Glutamatergic neuron (in vitro differentiated cells): ENCODE results near the gene TXNDC12. TPM values are rescaled to one million over a fixed set of nuclear protein-coding genes. Genes with fewer than 3 reads are reported as not detected.
"Not testable (repeated sequence)": the region's sequence is repeated elsewhere in the genome, so short reads cannot be mapped to it uniquely, and the experiment has no call there.

Source experiments
- DNase-seq: peaks from one replicate; pipeline ENCODE4 v3.0.0; 2022
- H3K27ac Mint-ChIP-seq: one replicate; pipeline ENCODE4 v1.8.0; 2020; ENCODE audit warnings: mild to moderate bottlenecking, mixed read lengths, inconsistent platforms; ENCODE audit not compliant: unreplicated experiment
- H3K27me3 Mint-ChIP-seq: one replicate; pipeline ENCODE4 v1.8.0; 2020; ENCODE audit warnings: mild to moderate bottlenecking, moderate library complexity, mixed read lengths, inconsistent platforms; ENCODE audit not compliant: unreplicated experiment
- H3K36me3 Mint-ChIP-seq: one replicate; pipeline ENCODE4 v1.8.0; 2020; ENCODE audit warnings: mild to moderate bottlenecking, mixed read lengths, inconsistent platforms; ENCODE audit not compliant: unreplicated experiment
- H3K4me1 Mint-ChIP-seq: one replicate; pipeline ENCODE4 v1.8.0; 2020; ENCODE audit warnings: mild to moderate bottlenecking, low read depth, mixed read lengths, inconsistent platforms; ENCODE audit not compliant: unreplicated experiment
- H3K4me3 Mint-ChIP-seq: one replicate; pipeline ENCODE4 v1.8.0; 2020; ENCODE audit warnings: mild to moderate bottlenecking, mixed read lengths, inconsistent platforms; ENCODE audit not compliant: unreplicated experiment
- H3K9me3 Mint-ChIP-seq: one replicate; pipeline ENCODE4 v1.8.0; 2020; ENCODE audit warnings: mild to moderate bottlenecking, moderate library complexity, mixed read lengths, inconsistent platforms; ENCODE audit not compliant: unreplicated experiment
- total RNA-seq: library from RNA; stranded (reverse); fragmentation: NEBNext Ultra II Directional; extraction: Animal tissue kit (Norgen Biotek cat#: 25700); gene quantifications from one replicate; pipeline ENCODE4 v1.2.1, GENCODE V29; 2021; ENCODE audit not compliant: unreplicated experiment
- TF ChIP-seq, protein P1 (sequence below): fragments of 200-600 bp; sonication (generic); IDR thresholded peaks from one replicate; pipeline ENCODE4 v1.5.0; 2021; ENCODE audit not compliant: partially characterized antibody, unreplicated experiment

The TXNDC12 gene
- total RNA-seq, 1 donor from 2014 or later: 27.2 TPM

DNA sequence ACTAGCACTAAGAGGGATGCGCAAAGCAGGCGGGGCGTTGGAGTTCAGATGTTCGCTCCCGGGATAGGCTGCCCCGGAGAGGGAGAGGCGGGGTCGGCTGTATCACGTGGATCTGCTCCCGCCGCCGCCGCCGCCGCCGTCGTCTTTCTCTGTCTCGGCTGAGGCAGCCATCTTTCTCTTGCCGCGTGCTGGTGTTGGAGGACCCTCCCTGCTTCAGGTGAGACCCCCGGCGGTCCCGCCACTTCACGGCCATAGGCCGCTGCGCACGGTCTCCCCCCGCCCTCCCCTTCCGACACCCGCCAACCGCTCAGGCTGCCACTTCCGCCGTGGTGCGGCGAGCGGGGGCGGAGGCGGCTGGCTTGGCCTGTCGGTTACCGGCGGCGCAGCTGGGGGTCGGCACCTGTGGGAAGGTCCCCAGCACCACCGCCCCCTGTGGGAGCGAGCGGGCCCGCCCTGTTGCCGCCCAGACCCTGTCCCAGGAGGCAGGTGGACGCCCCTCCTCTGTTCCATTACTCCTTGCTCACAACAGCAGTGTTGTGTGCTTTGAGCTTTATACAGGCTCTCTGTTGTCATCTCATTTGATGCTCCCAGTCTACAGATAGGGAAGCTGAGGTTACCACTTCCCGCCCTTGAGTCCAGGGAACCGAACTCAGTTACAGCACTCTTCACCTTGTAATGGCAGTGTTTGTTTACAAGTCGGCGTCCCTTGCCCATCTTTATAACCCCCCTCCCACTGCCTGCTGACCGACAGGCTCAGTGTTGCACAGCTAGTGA, 1.4 kb upstream of the TXNDC12 start, which contains the start of gene BTF3L4:
TSS of gene BTF3L4 (plus strand) at position 133 of the 774 bp plus-strand sequence. CDS start 3,553 bp downstream, outside the sequence.
- H3K4me1 Mint-ChIP-seq: peaks cover 16% of the 10 kb centered on the region
- H3K27ac Mint-ChIP-seq: peak within 1 kb of the TSS; percentile 100
- peak within 1 kb of the TSS; percentile 97 for H3K4me3 Mint-ChIP-seq
- peaks cover 6% of the 10 kb centered on the region for H3K27me3 Mint-ChIP-seq
- peak; percentile 96 for DNase-seq
- H3K9me3 Mint-ChIP-seq: peaks cover 17% of the 10 kb centered on the region
- TF ChIP-seq, protein P1, sequence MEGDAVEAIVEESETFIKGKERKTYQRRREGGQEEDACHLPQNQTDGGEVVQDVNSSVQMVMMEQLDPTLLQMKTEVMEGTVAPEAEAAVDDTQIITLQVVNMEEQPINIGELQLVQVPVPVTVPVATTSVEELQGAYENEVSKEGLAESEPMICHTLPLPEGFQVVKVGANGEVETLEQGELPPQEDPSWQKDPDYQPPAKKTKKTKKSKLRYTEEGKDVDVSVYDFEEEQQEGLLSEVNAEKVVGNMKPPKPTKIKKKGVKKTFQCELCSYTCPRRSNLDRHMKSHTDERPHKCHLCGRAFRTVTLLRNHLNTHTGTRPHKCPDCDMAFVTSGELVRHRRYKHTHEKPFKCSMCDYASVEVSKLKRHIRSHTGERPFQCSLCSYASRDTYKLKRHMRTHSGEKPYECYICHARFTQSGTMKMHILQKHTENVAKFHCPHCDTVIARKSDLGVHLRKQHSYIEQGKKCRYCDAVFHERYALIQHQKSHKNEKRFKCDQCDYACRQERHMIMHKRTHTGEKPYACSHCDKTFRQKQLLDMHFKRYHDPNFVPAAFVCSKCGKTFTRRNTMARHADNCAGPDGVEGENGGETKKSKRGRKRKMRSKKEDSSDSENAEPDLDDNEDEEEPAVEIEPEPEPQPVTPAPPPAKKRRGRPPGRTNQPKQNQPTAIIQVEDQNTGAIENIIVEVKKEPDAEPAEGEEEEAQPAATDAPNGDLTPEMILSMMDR: peak; percentile 30
- no peaks in the 10 kb centered on the region for H3K36me3 Mint-ChIP-seq

DNA sequence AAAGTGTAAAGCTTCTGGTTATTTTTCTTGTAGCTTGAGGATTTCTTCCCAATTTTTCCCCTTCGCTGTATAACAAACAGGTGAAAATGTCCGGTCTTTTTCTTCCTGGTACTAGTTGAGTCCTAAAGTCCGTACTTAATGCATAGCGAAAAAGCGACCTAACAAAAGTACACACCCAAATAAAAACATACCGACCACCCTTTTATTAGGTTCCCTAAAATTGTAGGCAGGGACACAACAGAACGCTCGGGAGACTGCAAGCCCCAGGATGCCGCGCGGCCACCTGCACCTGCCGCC, 823 bp upstream of the TXNDC12 start:
- Mint-ChIP-seq H3K9me3 (peaks cover 17% of the 10 kb centered on the region), H3K4me3 (peak overlapping the region; percentile 95), H3K36me3 (no peaks in the 10 kb centered on the region), H3K27ac (peak overlapping the region; percentile 100), H3K27me3 (peaks cover 6% of the 10 kb centered on the region), H3K4me1 (peaks cover 16% of the 10 kb centered on the region)
- no peak for DNase-seq
- TF ChIP-seq, protein P1: no peak

DNA sequence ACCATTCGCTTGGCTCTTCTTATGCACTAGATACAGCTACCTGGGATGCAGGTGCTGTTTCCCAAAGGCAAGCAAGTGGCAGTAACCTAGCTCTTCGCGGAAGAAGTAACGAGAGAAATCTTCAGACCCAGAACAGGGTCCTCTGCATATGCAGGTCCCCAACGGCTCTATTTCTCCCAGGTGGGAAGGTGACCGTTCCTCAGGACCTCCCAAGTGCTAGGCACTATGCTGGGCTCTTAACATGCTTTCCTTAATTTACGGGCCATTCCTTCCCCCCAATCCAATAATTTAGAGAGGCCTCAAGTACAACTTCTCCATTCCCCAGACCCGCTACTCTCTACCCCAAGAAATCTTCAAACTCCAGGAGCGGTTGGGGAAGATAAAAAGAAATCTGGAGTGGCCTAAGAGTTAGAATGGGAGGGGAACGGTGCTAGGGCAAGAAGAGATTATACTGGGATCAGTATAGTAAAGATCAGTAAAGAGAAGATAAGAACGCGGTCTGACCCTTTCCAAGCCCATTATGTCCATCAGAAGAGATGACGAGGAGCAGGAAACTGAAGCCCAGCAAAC, 410 bp downstream of the TXNDC12 start:
- H3K27ac Mint-ChIP-seq: peak overlapping the region; percentile 100
- H3K4me1 Mint-ChIP-seq: peaks cover 16% of the 10 kb centered on the region
- no peak for DNase-seq
- TF ChIP-seq, protein P1: no peak
- H3K9me3 Mint-ChIP-seq: peaks cover 17% of the 10 kb centered on the region
- H3K27me3 Mint-ChIP-seq: peaks cover 6% of the 10 kb centered on the region
- no peaks in the 10 kb centered on the region for H3K36me3 Mint-ChIP-seq
- H3K4me3 Mint-ChIP-seq: peak overlapping the region; percentile 95

DNA sequence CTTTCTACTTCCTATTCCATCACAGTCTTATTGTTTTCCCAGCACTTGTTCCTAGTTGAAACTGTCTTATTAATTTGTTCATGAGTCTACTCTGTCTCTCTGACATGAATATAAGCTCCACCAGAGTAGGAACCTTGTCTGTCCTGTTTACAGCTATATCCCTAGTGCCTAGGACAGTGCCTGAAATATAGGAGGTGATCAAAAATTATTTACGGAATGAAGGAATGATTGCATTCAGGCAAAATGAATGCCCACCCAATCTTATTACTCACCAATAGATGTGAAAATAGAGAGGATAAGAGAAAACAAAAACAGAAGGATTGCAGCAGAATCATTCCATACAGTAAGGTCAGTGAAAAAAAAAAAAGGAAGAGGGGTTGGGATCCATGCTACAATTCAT, 1.1 kb downstream of the TXNDC12 start:
- Mint-ChIP-seq H3K4me3 (peak overlapping the region; percentile 95), H3K9me3 (peaks cover 17% of the 10 kb centered on the region), H3K27ac (no peak overlapping the region), H3K4me1 (peaks cover 13% of the 10 kb centered on the region), H3K27me3 (peaks cover 6% of the 10 kb centered on the region), H3K36me3 (no peaks in the 10 kb centered on the region)
- TF ChIP-seq, protein P1: no peak
- DNase-seq: no peak

DNA sequence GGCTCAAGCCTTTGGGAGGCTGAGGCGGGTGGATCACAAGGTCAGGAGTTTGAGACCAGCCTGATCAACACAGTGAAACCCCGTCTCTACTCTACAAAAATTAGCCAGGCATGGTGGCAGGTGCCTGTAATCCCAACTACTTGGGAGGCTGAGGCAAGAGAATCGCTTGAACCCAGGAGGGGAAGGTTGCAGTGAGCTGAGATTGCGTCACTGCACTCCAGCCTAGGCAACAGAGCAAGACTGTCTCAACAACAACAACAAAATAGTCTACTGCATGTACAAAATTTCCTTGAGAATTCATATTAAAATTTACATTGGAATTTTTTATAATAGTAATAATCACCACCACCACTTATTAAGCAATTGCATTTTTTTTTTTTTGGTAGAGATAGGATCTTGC, 5.7 kb downstream of the TXNDC12 start:
- not testable (repeated sequence) for H3K4me3 Mint-ChIP-seq, H3K27me3 Mint-ChIP-seq, DNase-seq, H3K36me3 Mint-ChIP-seq, H3K9me3 Mint-ChIP-seq, H3K4me1 Mint-ChIP-seq, H3K27ac Mint-ChIP-seq

DNA sequence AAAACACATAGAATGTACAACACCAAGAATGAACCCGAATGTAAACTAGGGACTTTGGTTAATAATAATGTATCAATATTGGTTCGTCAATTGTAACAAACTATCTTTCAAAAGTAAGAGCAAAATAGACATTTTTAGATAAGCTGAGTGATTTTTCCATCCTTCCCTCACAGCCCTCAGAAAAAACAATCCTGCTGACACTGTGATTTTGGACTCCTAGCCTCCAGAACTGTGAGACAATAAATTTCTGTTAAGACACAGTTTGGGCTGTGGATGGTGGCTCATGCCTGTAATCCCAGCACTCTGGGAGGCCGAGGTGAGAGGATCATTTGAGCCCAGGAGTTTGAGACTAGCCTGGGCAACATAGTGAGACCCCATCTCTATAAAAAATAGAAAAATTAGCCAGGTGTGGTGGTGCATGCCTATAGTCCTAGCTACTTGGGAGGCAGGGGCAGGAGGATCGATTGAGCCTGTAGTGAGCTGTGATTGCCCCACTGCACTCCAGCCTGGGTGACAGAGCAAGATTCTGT, 9.3 kb downstream of the TXNDC12 start:
- not testable (repeated sequence) for H3K9me3 Mint-ChIP-seq, H3K27me3 Mint-ChIP-seq, H3K4me3 Mint-ChIP-seq, DNase-seq, H3K4me1 Mint-ChIP-seq, H3K27ac Mint-ChIP-seq, H3K36me3 Mint-ChIP-seq
